Measurements from ENCODE around the gene TPCN2. TPM values are rescaled to one million over a fixed set of nuclear protein-coding genes. Genes with fewer than 3 reads are reported as not detected.

The TPCN2 gene
- total RNA-seq, 1 donor from 2014 or later: 9.5 TPM

DNA sequence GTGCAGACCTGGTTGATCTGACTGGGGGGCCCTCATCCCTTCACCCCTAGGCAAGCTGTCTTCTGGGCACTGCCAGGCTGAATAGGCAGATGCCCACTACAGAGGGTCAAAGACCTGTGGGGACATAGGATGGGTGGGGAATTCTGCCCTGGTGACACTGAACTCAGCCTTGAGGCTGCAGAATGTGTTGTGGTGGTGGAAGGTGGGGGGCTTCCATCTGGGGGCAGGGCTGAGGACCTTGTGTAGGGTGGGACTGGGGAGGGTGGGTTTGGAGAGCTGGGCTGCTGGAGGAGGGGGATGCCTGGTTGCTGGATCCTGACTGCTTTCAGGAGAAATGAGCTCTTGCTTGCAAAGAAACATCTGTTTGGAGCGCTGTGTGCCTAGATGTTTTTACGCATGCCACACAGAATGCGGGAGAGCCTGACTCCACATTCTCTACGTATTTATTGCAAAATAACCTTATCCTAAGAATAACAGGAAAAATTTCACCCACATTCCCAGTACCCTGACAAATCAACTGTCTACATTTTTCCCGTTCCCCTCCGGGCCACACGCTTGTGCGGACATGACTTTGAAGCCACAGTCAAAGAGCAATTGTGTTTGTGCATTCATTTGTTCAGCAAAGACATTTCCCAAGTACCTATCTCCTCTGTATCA lies 125.3 kb downstream of the TPCN2 start:
- Histone ChIP-seq H3K27me3 (ENCODE audit: insufficient read depth, low read length) (no peaks in the 10 kb centered on the region), H3K4me3 (ENCODE audit: insufficient read depth, low read depth, low read length) (no peak overlapping the region), H3K36me3 (ENCODE audit: insufficient read depth, low read length) (no peaks in the 10 kb centered on the region), H3K9ac (ENCODE audit: low read length) (no peak overlapping the region), H3K27ac (ENCODE audit: low read depth, low read length) (no peak overlapping the region), H3K9me3 (ENCODE audit: insufficient read depth, low read depth, low read length) (peaks cover 12% of the 10 kb centered on the region), H2AFZ (ENCODE audit: low read depth, low read length) (no peak overlapping the region), H3K79me2 (ENCODE audit: insufficient read depth, low read length) (no peaks in the 10 kb centered on the region), H4K20me1 (ENCODE audit: insufficient read depth, low read length) (no peaks in the 10 kb centered on the region), H3K4me1 (ENCODE audit: insufficient read depth, low read length) (no peaks in the 10 kb centered on the region), H3K4me2 (ENCODE audit: low read length) (no peak overlapping the region)
- H3K4me3 Mint-ChIP-seq (ENCODE audit: unreplicated experiment): no peak overlapping the region
- no peak for FAIRE-seq
- peaks cover 17% of the 10 kb centered on the region for H3K9me3 Mint-ChIP-seq (ENCODE audit: unreplicated experiment)
- peak; percentile 58 for DNase-seq (ENCODE audit: low read depth)
- peaks cover 59% of the 10 kb centered on the region for H3K27me3 Mint-ChIP-seq (ENCODE audit: low read depth, unreplicated experiment)
- TF ChIP-seq EZH2 (IDR thresholded peaks at IDR 0.05; ENCODE audit: insufficient read depth, low read length): no peak
- TF ChIP-seq, protein P1, sequence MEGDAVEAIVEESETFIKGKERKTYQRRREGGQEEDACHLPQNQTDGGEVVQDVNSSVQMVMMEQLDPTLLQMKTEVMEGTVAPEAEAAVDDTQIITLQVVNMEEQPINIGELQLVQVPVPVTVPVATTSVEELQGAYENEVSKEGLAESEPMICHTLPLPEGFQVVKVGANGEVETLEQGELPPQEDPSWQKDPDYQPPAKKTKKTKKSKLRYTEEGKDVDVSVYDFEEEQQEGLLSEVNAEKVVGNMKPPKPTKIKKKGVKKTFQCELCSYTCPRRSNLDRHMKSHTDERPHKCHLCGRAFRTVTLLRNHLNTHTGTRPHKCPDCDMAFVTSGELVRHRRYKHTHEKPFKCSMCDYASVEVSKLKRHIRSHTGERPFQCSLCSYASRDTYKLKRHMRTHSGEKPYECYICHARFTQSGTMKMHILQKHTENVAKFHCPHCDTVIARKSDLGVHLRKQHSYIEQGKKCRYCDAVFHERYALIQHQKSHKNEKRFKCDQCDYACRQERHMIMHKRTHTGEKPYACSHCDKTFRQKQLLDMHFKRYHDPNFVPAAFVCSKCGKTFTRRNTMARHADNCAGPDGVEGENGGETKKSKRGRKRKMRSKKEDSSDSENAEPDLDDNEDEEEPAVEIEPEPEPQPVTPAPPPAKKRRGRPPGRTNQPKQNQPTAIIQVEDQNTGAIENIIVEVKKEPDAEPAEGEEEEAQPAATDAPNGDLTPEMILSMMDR (IDR thresholded peaks at IDR 0.05; ENCODE audit: insufficient read depth, low read depth, low read length): no peak
- no peaks in the 10 kb centered on the region for H3K36me3 Mint-ChIP-seq (ENCODE audit: low read depth, unreplicated experiment)
- H3K27ac Mint-ChIP-seq (ENCODE audit: unreplicated experiment): no peak overlapping the region
- H3K4me1 Mint-ChIP-seq (ENCODE audit: low read depth, unreplicated experiment): no peaks in the 10 kb centered on the region

DNA sequence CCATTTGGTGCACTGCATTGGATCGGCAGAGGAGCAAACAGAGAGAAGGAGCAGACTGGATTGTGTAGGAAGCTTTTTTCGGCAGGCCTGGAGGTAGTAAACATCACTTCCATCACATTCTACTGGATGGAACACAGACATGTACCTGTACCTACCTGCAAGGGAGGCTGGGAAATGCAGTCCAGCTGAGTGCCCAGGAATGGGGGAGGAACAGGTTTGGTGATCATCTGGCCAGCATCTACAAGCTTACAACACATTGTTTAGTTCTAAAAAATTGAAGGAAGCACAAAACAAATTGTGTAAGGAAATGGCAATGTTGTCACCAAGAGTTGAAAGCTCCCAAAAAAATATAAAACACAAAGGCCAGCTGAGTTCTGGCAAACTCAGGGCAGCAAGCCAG lies 126.1 kb downstream of the TPCN2 start:
- Histone ChIP-seq H3K9me3 (ENCODE audit: insufficient read depth, low read depth, low read length) (peaks cover 8% of the 10 kb centered on the region), H3K4me3 (ENCODE audit: insufficient read depth, low read depth, low read length) (no peak overlapping the region), H3K27ac (ENCODE audit: low read depth, low read length) (no peak overlapping the region), H2AFZ (ENCODE audit: low read depth, low read length) (no peak overlapping the region), H3K4me2 (ENCODE audit: low read length) (no peak overlapping the region), H3K79me2 (ENCODE audit: insufficient read depth, low read length) (no peaks in the 10 kb centered on the region), H4K20me1 (ENCODE audit: insufficient read depth, low read length) (no peaks in the 10 kb centered on the region), H3K9ac (ENCODE audit: low read length) (no peak overlapping the region), H3K27me3 (ENCODE audit: insufficient read depth, low read length) (no peaks in the 10 kb centered on the region), H3K36me3 (ENCODE audit: insufficient read depth, low read length) (no peaks in the 10 kb centered on the region), H3K4me1 (ENCODE audit: insufficient read depth, low read length) (no peaks in the 10 kb centered on the region)
- no peak for FAIRE-seq
- H3K9me3 Mint-ChIP-seq (ENCODE audit: unreplicated experiment): peaks cover 10% of the 10 kb centered on the region
- no peak for TF ChIP-seq EZH2 (IDR thresholded peaks at IDR 0.05; ENCODE audit: insufficient read depth, low read length)
- TF ChIP-seq, protein P1 (IDR thresholded peaks at IDR 0.05; ENCODE audit: insufficient read depth, low read depth, low read length): no peak
- no peak for DNase-seq (ENCODE audit: low read depth)
- no peaks in the 10 kb centered on the region for H3K36me3 Mint-ChIP-seq (ENCODE audit: low read depth, unreplicated experiment)
- no peak overlapping the region for H3K27ac Mint-ChIP-seq (ENCODE audit: unreplicated experiment)
- no peak overlapping the region for H3K4me3 Mint-ChIP-seq (ENCODE audit: unreplicated experiment)
- peaks cover 58% of the 10 kb centered on the region for H3K27me3 Mint-ChIP-seq (ENCODE audit: low read depth, unreplicated experiment)
- H3K4me1 Mint-ChIP-seq (ENCODE audit: low read depth, unreplicated experiment): no peaks in the 10 kb centered on the region

DNA sequence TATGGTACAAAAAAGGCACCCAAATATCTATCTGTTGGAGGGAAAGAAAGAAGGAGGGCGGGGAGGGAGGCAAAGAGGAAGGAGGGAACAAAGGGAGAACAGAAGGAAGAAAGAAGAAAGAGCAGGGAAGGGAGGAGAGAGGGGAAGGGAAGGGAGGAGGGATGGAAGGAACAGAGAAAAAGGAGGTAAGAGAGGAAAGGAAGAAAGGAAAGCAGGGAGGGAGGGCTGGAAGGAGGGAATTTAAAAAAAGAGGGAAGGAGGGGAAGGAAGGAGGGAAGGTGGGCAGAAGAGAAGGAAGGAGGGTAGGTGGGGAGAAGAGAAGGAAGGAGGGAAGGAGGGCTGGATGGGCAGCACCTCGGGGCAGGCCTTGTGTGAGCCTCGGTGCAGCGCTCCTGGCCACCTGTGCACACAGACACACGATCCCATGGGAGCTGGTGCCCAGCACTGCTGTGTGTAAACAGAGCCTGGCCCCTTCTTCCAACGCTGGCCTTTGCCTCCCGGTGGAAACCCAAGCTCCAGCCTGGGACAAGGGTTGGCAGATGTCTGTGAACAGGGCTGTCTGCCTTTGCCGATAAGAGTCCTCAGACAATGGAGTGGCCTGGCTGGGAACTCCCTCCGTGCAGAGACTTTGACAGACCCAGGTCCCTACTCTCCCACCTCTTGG lies 130.2 kb downstream of the TPCN2 start:
- H3K79me2 ChIP-seq (ENCODE audit: insufficient read depth, low read length): no peaks in the 10 kb centered on the region
- H3K4me2 ChIP-seq (ENCODE audit: low read length): no peak overlapping the region
- H3K4me3 Mint-ChIP-seq (ENCODE audit: unreplicated experiment): no peak overlapping the region
- H3K27ac ChIP-seq (ENCODE audit: low read depth, low read length): no peak overlapping the region
- H3K27ac Mint-ChIP-seq (ENCODE audit: unreplicated experiment): no peak overlapping the region
- H2AFZ ChIP-seq (ENCODE audit: low read depth, low read length): no peak overlapping the region
- no peaks in the 10 kb centered on the region for H4K20me1 ChIP-seq (ENCODE audit: insufficient read depth, low read length)
- peaks cover 19% of the 10 kb centered on the region for H3K9me3 Mint-ChIP-seq (ENCODE audit: unreplicated experiment)
- H3K9ac ChIP-seq (ENCODE audit: low read length): no peak overlapping the region
- no peak for TF ChIP-seq EZH2 (IDR thresholded peaks at IDR 0.05; ENCODE audit: insufficient read depth, low read length)
- TF ChIP-seq, protein P1 (IDR thresholded peaks at IDR 0.05; ENCODE audit: insufficient read depth, low read depth, low read length): no peak
- H3K4me1 Mint-ChIP-seq (ENCODE audit: low read depth, unreplicated experiment): no peaks in the 10 kb centered on the region
- peaks cover 56% of the 10 kb centered on the region for H3K27me3 Mint-ChIP-seq (ENCODE audit: low read depth, unreplicated experiment)
- FAIRE-seq: no peak
- no peaks in the 10 kb centered on the region for H3K36me3 ChIP-seq (ENCODE audit: insufficient read depth, low read length)
- H3K27me3 ChIP-seq (ENCODE audit: insufficient read depth, low read length): no peaks in the 10 kb centered on the region
- H3K9me3 ChIP-seq (ENCODE audit: insufficient read depth, low read depth, low read length): peaks cover 8% of the 10 kb centered on the region
- DNase-seq (ENCODE audit: low read depth): no peak
- no peaks in the 10 kb centered on the region for H3K36me3 Mint-ChIP-seq (ENCODE audit: low read depth, unreplicated experiment)
- no peak overlapping the region for H3K4me3 ChIP-seq (ENCODE audit: insufficient read depth, low read depth, low read length)
- no peaks in the 10 kb centered on the region for H3K4me1 ChIP-seq (ENCODE audit: insufficient read depth, low read length)
